Aorta (tissue), 5 donors: ENCODE data around the gene FOXQ1. TPM values are rescaled to one million over a fixed set of nuclear protein-coding genes. Genes with fewer than 3 reads are reported as not detected.

Source experiments
- ATAC-seq: fragments of 200-7000 bp; cut with Tn5 transposase; one replicate; pipeline ENCODE4 v1.9.1; 2022; ENCODE audit warnings: moderate library complexity; ENCODE audit not compliant: low FRiP score
- DNase-seq, 2 donors: peaks; one replicate each; pipeline ENCODE4 v3.0.0-alpha.2; 2020
- H3K27ac ChIP-seq, 2 donors: one replicate each; pipeline ENCODE4 v1.5.1; 2013; ENCODE audit warnings: low read length in 2 of 2, mild to moderate bottlenecking in 2 of 2, moderate library complexity in 2 of 2, control low read depth in 1 of 2, inconsistent platforms in 1 of 2, low read depth in 1 of 2
- H3K27me3 ChIP-seq, 2 donors: one replicate each; pipeline ENCODE4 v1.6.1; 2013; ENCODE audit warnings: control low read depth in 1 of 2, low read length in 1 of 2, mild to moderate bottlenecking in 1 of 2, moderate library complexity in 1 of 2; ENCODE audit not compliant: insufficient read depth in 2 of 2, control insufficient read depth in 1 of 2
- H3K36me3 ChIP-seq, 2 donors: one replicate each; pipeline ENCODE4 v1.6.1; 2013; ENCODE audit warnings: control low read depth in 1 of 2, low read length in 1 of 2, mild to moderate bottlenecking in 1 of 2; ENCODE audit not compliant: insufficient read depth in 2 of 2, control insufficient read depth in 1 of 2
- H3K4me1 ChIP-seq, 2 donors: one replicate each; pipeline ENCODE4 v1.6.1; 2013; ENCODE audit warnings: low read length in 2 of 2, control low read depth in 1 of 2, mild to moderate bottlenecking in 1 of 2, moderate library complexity in 1 of 2; ENCODE audit not compliant: insufficient read depth in 2 of 2, control insufficient read depth in 1 of 2
- H3K4me3 ChIP-seq, 2 donors: one replicate each; pipeline ENCODE4 v1.5.1; 2013; ENCODE audit warnings: low read length in 2 of 2, control low read depth in 1 of 2, mild to moderate bottlenecking in 1 of 2
- H3K9me3 ChIP-seq: one replicate; pipeline ENCODE4 v1.6.1; 2013; ENCODE audit warnings: mild to moderate bottlenecking, low read length; ENCODE audit not compliant: control insufficient read depth
- whole genome bisulfite sequencing, 2 donors: extraction: QIAGEN DNeasy Blood & Tissue Kit; methylation state at CpG; one replicate each; pipeline ENCODE4 v1.1.7; 2013; 5-methylcytosine and 5-hydroxymethylcytosine counted together
- intact Hi-C, 2 donors: fragments of 100-400 bp; cut with DNase I; formaldehyde crosslinking; loops; one replicate each; pipeline versions ENCODE4 v1.14.2 to v1.15.0; 2022
- polyA plus RNA-seq, 2 donors: library from polyadenylated mRNA; stranded (reverse); fragments of 200-250 nt; gene quantifications; one replicate each; pipeline ENCODE4 v1.2.3, GENCODE V29; 2013
- total RNA-seq, 2 donors: library from RNA; stranded (reverse); fragmentation: NEBNext Ultra II Directional; extraction: Animal tissue kit (Norgen Biotek cat#: 25700); gene quantifications; one replicate each; pipeline ENCODE4 v1.2.1, GENCODE V29; 2021
- donor health status: healthy with polysubstance abuse.
- donor health status: Bipolar disorder and iron deficiency.
- donor health status: DM: no; HTN: no; CAD: no.
- donor health status: DM: no; HTN: no; CAD: no.
- donor health status: DM: yes; HTN: yes; CAD: no.

Gene FOXQ1
- total and polyA plus RNA-seq, 4 donors: 0.05 TPM; not detected in 3

- H3K27ac ChIP-seq: no peak overlapping the region
- no peaks in the 10 kb centered on the region for H3K4me1 ChIP-seq
- no peak for ATAC-seq
- 69 to 75% methylated on average over 14 of the region's 14 CpGs for WGBS, 2 donors
- no peak overlapping the region for H3K4me3 ChIP-seq
- intact Hi-C loops: no loop called here
- DNase-seq: no peak
- H3K27me3 ChIP-seq: no peaks in the 10 kb centered on the region
- no peaks in the 10 kb centered on the region for H3K9me3 ChIP-seq
- no peaks in the 10 kb centered on the region for H3K36me3 ChIP-seq
Observed at GRCh38 chr6:1335367-1336037, 23.6 kb downstream of the FOXQ1 start.

- DNase-seq: no peak
- no peaks in the 10 kb centered on the region for H3K27me3 ChIP-seq
- no peak overlapping the region for H3K27ac ChIP-seq
- no peak overlapping the region for H3K4me3 ChIP-seq
- H3K9me3 ChIP-seq: no peaks in the 10 kb centered on the region
- no peaks in the 10 kb centered on the region for H3K36me3 ChIP-seq
- WGBS, 2 donors: 78 to 92% methylated on average over 5 of the region's 5 CpGs
- intact Hi-C loops: no loop called here
- no peak for ATAC-seq
- H3K4me1 ChIP-seq: no peaks in the 10 kb centered on the region
Observed at GRCh38 chr6:1336246-1336843, 24.4 kb downstream of the FOXQ1 start.

GRCh38 chr6:1337791-1338190 lies 25.9 kb downstream of the FOXQ1 start:
- H3K4me1 ChIP-seq: no peaks in the 10 kb centered on the region
- intact Hi-C loops: no loop called here
- ATAC-seq (no peak), DNase-seq (no peak)
- H3K27me3 ChIP-seq: no peaks in the 10 kb centered on the region
- H3K4me3 ChIP-seq: no peak overlapping the region
- 35 to 54% methylated on average over 3 of the region's 3 CpGs for WGBS, 2 donors
- H3K27ac ChIP-seq: no peak overlapping the region
- H3K9me3 ChIP-seq: no peaks in the 10 kb centered on the region
- H3K36me3 ChIP-seq: no peaks in the 10 kb centered on the region

GRCh38 chr6:1346101-1346500 lies 34.2 kb downstream of the FOXQ1 start:
- DNase-seq (no peak), ATAC-seq (no peak)
- H3K9me3 ChIP-seq: peaks cover 3% of the 10 kb centered on the region
- intact Hi-C loops: no loop called here
- no peak overlapping the region for H3K4me3 ChIP-seq
- no peaks in the 10 kb centered on the region for H3K27me3 ChIP-seq
- no peak overlapping the region for H3K27ac ChIP-seq
- H3K4me1 ChIP-seq: no peaks in the 10 kb centered on the region
- no peaks in the 10 kb centered on the region for H3K36me3 ChIP-seq

GRCh38 chr6:1346558-1347091 lies 34.7 kb downstream of the FOXQ1 start:
- H3K36me3 ChIP-seq: no peaks in the 10 kb centered on the region
- 70 to 72% methylated on average over 5 of the region's 5 CpGs for WGBS, 2 donors
- no peaks in the 10 kb centered on the region for H3K4me1 ChIP-seq
- no peak overlapping the region for H3K27ac ChIP-seq
- H3K9me3 ChIP-seq: peaks cover 3% of the 10 kb centered on the region
- DNase-seq (no peak), ATAC-seq (no peak)
- intact Hi-C loops: no loop called here
- H3K4me3 ChIP-seq: no peak overlapping the region
- no peaks in the 10 kb centered on the region for H3K27me3 ChIP-seq

- no peak overlapping the region for H3K4me3 ChIP-seq
- H3K27ac ChIP-seq: no peak overlapping the region
- H3K4me1 ChIP-seq: no peaks in the 10 kb centered on the region
- intact Hi-C loops: no loop called here
- no peaks in the 10 kb centered on the region for H3K36me3 ChIP-seq
- WGBS, 2 donors: 60 to 64% methylated on average over 3 of the region's 3 CpGs
- peaks cover 4% of the 10 kb centered on the region for H3K9me3 ChIP-seq
- H3K27me3 ChIP-seq: no peaks in the 10 kb centered on the region
- DNase-seq (no peak), ATAC-seq (no peak)
Observed at GRCh38 chr6:1347161-1347560, 35.3 kb downstream of the FOXQ1 start.

GRCh38 chr6:1348675-1349074 lies 36.8 kb downstream of the FOXQ1 start:
- peaks cover 4% of the 10 kb centered on the region for H3K9me3 ChIP-seq
- WGBS, 2 donors: 0 to 7% methylated on average over 1 of the region's 1 CpG
- intact Hi-C loops: no loop called here
- H3K27me3 ChIP-seq: no peaks in the 10 kb centered on the region
- H3K27ac ChIP-seq: no peak overlapping the region
- H3K4me3 ChIP-seq: no peak overlapping the region
- no peak for ATAC-seq
- H3K4me1 ChIP-seq: no peaks in the 10 kb centered on the region
- no peak for DNase-seq
- H3K36me3 ChIP-seq: no peaks in the 10 kb centered on the region

- intact Hi-C loops: no loop called here
- no peaks in the 10 kb centered on the region for H3K36me3 ChIP-seq
Observed at GRCh38 chr6:1349655-1350054, 37.8 kb downstream of the FOXQ1 start.

GRCh38 chr6:1351381-1352008 lies 39.6 kb downstream of the FOXQ1 start:
- Histone ChIP-seq H3K27ac (no peak overlapping the region), H3K4me1 (no peaks in the 10 kb centered on the region), H3K27me3 (no peaks in the 10 kb centered on the region), H3K4me3 (no peak overlapping the region), H3K9me3 (peaks cover 4% of the 10 kb centered on the region), H3K36me3 (no peaks in the 10 kb centered on the region)
- ATAC-seq (no peak), DNase-seq (no peak)
- intact Hi-C loops: no loop called here
- 77 to 81% methylated on average over 2 of the region's 2 CpGs for WGBS, 2 donors

More at GRCh38 chr6:1349655-1350054, 37.8 kb downstream of the FOXQ1 start:
- Histone ChIP-seq H3K9me3 (peaks cover 4% of the 10 kb centered on the region), H3K27me3 (no peaks in the 10 kb centered on the region), H3K27ac (no peak overlapping the region), H3K4me3 (no peak overlapping the region), H3K4me1 (no peaks in the 10 kb centered on the region)
- DNase-seq (no peak), ATAC-seq (no peak)
- 21 to 39% methylated on average over 1 of the region's 1 CpG for WGBS, 2 donors
